GM18517 (cell line): Measurements from ENCODE around the gene EXOC3.
"Not testable (repeated sequence)": the region's sequence is repeated elsewhere in the genome, so short reads cannot be mapped to it uniquely, and the experiment has no call there.

Experiments used
- ATAC-seq: cut with Tn5 transposase; IDR thresholded peaks from one replicate; pipeline ENCODE4 v1.9.1; 2021; ENCODE audit warnings: mild to moderate bottlenecking, moderate library complexity; ENCODE audit not compliant: unreplicated experiment

Gene EXOC3

DNA sequence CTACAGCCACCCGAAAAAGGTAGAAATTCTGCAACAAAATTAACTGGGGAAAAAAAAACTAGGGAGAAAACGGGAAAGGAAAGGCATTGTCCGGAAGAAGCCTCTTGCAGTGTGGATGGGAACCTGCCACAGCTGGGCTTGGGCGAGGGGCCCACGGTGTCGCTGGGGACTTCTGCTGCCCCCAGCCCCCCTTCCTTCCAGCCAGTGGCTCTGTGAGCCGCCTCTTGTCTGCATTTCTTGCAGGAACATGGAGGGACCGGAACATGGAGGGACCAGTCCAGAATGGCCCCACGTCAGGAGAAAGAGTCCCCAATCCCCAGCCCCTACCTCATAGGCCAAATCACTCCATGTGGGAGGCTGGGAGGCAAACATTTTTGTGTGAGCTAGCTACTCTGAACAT, 36.9 kb upstream of the EXOC3 start:
- no peak for ATAC-seq

DNA sequence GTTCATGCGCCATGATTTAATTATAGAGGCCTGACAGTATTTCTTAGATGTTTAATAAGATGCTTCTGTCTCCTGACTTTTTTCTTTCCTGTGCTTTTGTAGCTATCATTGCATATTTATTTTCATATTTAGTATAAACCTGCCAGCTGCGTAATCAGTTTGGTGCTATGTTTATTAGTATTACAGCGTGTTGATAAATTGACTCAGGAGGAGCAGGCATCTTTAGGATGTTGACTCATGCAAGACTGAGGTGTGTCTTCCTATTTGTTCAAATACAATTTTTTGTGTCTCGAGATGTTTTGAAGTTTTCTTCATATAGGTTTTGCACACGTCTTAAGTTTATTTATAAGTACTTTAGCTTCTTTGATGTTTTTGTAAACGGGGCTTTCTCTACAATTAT, 35.9 kb upstream of the EXOC3 start:
- no peak for ATAC-seq

DNA sequence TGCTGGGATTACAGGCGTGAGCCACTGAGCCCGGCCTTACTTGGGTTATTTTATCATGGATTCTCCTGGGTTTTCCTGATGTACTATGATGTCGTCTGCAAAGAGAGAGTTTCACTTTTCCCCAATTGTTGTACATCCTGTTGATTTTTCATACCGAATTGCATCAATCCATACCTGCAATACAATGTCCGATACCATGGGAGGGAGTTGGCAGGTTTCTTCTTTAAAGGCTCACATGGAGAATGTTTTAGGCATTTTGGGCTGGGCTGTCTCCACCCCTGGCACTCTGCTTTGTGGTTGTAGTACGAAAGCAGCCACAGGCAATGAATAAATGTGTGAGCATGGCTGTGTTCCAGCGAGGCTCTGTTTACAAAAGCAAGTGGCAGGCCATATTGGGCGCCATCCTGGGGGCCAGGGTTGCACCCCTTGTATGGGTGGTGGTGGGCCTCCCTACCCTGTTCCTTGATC, 35.1 kb upstream of the EXOC3 start:
- no peak for ATAC-seq

DNA sequence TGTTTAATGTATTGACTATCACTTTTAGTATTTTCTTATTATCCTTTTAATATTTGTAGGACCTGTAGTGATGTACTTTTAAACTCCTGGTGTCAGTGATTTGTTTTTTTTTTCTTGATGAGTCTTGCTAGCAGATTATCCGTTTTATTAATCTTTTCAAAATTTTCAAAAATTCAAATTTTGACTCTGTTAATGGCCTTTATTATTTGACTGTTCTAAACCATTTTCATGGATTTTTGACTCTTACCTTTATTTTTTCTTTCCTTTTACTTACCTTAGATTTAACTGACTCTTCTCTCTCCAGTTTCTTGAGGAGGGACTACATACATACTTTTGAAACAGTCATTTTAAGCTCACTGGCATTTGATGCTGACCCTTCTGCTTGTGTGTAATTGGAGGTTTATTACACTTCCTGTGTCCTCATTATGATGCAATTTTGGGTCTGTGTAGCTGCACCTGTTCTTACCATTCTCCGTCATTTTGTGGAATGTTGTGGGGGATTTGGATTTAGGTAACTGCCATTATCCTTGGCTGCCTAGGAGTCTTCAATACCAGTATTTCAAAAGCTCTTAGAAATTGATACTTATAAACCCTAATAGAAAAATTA, 32.0 kb upstream of the EXOC3 start:
- ATAC-seq: no peak

DNA sequence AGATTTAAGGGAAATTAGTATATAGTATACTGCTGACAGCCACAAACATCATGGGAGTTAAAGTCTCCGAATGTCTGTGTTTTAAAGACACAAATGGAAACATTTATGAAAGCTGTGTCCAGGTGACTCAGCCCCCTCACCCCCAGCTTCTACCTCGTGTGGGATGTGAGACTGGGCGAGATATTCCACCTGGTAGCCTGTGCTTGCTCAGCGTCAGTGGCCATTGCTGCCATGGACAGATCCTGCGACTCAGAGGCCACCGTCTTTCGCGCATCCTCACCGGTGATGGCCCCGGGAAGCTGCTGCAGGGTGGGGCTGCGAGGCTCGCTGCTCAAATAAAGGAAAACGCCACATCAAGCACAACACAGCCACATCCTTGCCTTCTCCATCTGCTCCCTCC, 31.2 kb upstream of the EXOC3 start:
- no peak for ATAC-seq

DNA sequence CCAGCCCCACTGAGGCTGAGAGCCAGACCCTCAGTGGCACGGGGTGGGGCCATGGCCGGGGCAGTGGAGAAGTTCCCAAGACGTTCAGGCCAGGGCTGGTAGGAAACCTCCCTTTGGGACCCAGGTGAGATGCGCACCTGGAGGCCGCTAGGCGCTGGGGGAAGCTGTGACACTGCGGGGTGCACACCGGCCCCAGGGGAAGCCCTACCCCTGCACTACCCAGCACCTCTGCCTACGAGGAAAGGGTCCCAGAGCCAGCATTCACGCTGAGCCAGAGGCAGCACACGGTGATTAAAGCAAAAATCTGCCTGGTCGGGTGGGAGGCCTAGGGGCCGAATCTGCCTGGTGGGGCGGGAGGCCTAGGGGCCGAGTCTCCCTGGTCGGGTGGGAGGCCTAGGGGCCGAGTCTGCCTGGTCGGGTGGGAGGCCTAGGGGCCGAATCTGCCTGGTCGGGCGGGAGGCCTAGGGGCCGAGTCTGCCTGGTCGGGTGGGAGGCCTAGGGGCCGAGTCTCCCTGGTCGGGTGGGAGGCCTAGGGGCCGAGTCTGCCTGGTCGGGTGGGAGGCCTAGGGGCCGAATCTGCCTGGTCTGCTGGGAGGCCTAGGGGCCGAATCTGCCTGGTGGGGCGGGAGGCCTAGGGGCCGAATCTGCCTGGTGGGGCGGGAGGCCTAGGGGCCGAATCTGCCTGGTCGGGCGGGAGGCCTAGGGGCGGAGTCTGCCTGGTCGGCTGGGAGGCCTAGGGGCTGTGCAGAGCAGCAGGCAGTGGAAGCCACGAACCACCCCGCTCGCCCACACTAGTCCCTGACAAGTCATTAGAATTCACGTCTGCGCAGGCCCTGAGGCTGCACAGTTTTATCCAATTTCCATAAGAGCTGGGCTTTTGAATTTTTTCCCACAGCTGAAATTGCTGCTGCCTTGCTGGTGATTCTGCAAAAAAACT, 27.7 kb upstream of the EXOC3 start:
- not testable (repeated sequence) for ATAC-seq

DNA sequence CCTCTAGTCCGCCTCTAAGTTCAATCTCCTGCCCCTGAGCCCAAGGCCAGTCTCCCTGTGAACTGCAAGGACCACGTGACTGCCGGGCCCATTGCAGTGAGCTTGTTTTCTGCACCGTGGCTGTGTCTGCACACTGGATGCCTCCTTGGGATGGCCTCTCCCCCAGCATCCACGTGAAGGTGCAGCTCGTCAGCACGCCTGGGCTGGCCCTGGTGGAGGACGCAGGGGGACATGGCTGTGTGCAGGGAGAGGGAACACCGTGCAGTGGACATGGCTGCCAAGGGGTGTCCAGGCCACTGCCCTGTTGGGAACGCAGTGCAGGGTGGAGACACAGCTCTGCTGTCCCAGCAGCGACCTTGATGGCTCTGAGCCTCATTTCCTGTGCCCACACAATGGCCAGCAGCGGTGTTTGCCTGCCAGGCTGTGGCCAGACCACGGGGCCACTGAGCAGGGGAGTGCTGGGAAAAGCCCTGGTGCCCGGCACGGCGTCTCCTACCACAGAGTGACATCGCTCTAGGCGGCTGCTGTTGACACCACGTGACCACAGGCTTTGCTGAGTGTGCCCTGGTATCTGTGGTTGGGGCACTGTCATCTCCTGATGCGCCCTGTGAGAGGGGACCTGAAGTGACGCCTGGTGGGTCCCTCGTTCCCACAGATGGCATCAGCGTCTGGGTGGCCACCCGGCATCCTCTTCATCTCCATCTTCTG, 26.9 kb upstream of the EXOC3 start:
- no peak for ATAC-seq

DNA sequence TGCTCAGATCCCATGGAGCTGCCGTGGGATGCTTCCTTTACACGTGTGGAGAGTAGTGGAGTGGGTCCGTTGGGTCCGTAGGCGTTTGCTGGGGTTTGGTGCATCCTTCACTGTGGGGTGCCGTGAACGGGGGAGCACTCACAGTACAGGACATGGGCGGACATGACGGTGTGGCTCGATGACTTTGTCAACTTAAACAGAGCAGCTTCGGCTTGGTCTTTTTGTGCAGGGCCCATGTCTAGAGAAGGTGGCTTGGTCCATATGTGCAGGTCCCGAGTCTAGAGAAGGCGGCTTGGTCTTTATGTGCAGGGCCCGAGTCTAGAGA, 26.4 kb upstream of the EXOC3 start:
- no peak for ATAC-seq

DNA sequence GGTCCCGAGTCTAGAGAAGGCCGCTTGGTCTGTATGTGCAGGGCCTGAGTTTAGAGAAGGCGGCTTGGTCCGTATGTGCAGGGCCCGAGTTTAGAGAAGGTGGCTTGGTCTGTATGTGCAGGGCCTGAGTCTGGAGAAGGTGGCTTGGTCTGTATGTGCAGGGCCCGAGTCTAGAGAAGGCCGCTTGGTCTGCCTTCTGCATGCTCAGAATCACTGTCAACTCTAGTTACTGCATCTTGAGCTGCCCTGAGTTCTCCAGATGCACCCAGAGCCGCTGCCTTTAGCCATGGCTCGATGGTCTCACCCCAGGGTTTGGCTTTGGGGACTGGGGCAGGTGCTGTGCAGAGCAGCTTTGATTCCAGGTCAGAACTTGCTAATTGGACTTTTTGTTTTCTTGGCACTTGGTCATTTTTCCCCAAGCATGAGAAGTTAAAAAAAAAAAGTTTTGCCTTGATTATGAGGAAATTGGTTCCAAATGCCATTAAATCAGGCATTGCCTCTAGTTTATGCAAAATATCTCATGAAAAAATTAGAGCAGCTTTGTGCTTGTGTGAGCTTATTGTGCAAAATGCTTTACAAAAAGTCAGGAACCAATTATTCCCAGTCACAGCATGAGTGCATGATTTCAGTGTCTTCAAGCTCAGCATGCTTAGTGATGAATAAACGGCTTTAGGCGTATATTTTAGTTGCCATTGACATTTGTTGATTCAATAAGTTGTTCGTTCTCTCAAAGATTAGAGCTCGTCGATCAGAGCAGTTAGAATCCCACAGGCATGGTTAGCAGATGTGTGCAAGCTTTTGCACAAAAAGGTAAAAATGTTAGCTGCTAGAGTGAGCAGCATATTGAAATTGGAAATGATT, 25.4 kb upstream of the EXOC3 start:
- ATAC-seq: no peak

DNA sequence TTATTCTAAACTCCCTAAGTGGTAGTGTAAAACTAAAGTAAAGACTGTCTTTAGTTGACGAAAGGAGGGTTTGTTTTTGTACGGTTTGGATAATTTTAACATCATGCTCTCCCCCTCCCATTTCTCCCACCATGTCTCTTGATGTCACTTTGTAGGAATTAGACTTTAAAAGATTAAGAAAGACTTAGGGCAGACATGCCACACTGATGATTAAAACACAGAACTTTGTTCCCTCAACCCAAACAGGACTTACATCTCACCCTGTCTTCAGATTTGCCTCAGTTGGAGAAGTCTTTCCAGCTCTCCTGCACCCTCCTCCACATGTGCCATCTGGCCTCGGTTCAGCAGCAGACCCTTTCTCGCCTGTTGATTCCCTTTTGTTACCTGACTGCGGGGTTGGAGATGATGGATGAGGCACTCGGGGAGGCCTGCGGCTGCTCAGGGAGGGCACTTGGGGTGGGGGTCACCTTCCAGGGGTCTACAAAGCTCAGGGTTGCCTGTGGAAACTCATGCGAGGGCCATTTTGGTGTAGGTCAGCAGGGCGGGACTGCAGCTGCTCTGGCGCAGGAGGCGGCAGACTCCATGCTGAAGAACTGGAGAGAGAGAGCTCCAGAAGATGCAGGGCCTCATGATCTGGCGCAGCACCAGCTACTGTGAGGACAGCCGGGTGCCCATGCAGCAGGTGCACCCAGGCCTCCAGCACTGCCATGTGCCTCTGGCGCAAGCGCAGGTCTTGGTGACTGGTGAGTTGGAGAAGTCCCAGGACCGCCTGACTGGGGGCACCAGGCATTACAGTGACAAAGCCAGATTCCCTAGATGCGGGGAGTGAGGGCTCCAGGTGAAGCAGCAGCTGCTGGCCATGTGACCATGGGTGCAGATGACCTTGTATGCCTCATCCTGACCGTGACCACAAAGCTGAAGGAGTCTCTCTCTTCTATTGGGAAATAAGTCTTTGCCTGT, 24.5 kb upstream of the EXOC3 start:
- no peak for ATAC-seq

DNA sequence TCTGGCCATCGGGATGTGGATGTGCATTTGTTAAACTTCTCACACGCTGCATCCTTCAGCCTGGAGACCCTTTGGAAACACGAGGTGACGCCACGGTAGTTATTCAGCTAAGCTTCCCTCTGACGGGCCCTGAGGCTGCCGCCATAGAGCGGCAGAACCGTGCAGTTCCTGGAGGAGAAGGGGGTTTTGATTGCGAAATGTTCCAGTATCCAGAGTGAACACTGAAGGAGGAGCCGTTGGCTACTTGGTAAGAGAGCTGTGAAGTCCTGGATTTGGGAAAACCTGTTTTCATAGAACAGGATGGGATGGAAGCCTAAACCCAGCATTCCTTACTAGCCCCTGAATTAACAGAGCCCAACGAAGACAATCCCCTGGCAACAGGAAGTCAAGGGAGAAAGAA, 23.0 kb upstream of the EXOC3 start:
- ATAC-seq: no peak

DNA sequence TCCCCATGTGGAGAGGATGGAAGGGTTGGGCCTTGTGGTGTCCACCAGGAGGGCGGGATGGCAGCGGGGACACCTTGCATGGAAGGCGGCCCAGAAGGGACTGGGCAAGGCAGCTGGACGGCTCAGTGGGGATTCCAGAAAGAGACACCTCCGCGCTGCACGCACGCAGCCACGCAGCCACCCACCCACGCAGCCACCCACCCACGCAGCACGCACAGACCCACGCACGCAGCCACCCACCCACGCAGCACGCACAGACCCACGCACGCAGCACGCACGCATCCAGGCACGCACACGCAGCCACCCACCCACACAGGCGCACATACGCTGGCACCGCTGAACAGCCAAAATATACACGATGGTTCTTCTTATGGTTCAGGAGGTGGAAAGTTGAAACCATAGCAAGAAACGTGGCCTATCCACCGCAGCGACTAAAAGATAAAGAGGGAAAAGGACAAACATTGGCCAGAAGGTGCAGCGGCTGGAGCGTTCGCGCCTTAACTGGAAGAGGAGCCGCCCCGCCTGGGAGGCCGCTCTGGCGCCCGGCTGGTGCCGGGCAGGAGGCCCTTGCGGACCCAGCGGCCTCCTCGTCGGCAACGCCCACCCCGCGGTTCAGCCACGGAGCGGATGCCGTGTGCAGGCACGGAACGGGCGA, 22.2 kb upstream of the EXOC3 start:
- ATAC-seq: no peak

DNA sequence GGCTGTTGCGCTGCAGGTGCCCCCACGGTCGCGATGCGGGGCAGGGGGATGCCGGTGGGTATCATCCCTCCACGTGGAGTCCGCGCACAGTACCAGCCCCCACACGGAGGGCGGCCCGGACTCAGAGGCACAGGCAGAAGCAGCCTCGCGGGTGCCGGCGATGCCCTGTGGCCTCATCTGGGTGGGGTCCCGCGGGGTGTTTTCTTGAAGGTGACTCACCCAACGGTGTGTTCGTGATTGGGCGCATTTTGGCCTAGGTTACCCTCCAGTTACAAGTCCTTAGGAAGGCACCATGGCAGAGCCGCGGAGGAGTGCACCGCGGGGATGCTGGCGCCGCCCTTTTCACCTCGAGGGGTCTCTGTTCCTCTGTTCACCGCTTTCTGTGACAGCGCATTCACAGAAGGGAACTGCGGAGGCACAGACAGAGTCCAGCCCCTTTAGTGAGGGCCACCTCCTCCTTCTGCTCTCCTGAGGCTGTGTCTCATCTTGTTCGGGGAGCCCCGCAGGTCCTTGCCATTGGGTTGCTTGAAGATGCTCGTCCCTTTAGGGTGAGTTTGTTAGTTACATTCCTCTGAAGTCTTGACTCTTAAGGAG, 21.6 kb upstream of the EXOC3 start:
- ATAC-seq: no peak

DNA sequence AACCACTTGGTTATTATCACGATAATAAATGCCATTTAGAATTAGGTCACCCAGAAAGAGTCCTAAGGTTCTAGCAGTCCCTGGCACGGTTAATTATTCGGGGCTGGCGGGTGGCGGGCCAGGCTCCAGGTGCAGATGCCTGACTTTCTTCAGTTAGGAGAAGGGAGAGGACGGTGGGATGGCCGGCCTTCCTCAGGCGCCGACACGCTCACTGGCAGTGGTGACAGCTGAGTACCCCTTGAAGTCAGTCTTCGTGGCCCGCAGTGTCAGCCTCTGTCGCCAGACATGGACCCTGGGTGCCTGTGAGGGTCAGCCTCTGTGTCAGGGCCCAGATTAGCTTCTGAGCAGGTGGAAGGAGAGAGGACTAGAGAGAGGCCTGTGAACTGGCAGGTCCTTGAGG, 21.1 kb upstream of the EXOC3 start:
- ATAC-seq: no peak

DNA sequence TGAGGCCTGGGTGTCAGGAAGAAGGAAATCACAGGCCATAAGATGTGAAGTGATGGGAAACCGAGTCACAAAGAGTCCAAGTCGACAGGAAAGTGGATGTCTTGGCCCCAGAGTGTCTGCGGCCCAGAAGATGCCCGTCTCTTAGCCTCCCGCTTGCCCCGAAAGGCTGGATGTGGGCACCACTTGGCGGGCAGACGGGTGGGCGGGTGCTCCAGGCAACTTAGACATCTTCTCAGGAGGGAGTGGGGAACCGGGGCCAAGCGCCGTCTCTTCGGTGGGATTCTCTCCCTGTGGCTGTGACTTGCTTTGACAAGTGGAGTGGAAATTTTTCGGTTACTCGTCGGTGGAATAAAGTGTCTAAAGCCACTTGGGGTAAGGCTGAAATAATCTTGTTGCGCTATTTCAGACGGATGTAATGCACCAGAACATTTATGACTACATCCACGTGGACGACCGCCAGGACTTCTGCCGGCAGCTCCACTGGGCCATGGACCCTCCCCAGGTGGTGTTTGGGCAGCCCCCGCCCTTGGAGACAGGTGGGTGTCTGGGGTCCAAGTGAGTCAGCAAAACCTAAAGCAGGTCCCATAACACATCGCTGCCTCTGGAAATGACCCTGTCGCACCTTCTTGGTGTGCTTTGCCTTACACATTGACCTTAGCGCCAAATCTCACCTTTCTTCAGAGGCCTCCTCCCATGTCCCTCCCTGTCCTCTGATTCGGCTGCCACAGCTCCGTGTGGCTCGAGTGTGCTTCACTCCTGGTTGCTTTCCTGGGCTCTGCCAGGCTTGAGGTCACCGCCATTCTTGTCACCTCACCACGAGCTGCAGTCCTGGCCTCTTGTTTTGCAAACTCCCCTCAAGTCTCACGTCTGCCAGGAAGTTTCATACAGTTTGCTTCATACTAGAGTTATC, 20.4 kb upstream of the EXOC3 start:
- no peak for ATAC-seq

DNA sequence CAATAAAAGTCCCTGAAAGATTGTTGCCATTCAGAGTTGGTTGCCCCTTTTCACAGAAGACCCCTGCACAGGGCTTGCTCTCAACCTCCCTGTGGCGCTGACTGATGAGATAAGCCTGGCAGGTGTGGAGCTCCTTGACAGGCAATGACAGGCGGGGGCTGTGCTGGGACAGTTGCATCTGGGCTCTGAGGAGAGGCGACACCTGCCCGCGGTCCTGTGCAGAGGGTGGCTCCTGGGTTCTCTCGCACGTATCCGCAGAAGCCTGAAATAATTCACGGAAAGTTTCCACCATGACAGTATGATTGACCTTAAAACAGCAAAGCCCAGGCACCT, 19.8 kb upstream of the EXOC3 start:
- no peak for ATAC-seq

DNA sequence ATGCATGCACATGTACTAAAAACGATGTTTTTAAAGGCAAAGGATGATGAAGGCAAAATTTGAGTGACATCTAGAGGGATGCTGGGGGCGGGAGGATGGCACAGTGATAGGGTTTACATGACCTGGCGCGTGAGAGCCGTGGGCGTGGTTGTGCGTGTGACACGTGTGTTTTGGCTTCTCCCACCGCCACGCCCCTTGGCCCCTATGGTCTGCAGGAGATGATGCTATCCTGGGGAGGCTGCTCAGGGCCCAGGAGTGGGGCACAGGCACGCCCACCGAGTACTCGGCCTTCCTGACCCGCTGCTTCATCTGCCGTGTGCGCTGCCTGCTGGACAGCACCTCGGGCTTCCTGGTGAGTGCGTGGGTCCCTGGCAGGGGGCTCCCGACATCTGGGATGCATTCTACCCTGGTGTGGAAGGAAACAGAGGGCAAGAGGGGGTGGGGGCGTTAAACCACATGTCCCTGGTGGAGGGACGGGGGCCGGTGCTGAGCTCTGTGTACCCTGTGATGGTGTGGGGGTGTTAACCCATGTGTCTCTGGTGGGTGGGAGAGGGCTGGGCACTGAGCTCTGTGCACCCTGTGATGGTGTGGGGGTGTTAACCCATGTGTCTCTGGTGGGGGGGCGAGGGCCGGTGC, 19.2 kb upstream of the EXOC3 start:
- ATAC-seq: no peak
